GM19397 (cell line): ENCODE results near the gene PSMD3.

Source experiments
- ATAC-seq: cut with Tn5 transposase; IDR thresholded peaks from one replicate; pipeline ENCODE4 v1.9.1; 2021; ENCODE audit warnings: mild to moderate bottlenecking, moderate library complexity; ENCODE audit not compliant: unreplicated experiment

Gene PSMD3

DNA sequence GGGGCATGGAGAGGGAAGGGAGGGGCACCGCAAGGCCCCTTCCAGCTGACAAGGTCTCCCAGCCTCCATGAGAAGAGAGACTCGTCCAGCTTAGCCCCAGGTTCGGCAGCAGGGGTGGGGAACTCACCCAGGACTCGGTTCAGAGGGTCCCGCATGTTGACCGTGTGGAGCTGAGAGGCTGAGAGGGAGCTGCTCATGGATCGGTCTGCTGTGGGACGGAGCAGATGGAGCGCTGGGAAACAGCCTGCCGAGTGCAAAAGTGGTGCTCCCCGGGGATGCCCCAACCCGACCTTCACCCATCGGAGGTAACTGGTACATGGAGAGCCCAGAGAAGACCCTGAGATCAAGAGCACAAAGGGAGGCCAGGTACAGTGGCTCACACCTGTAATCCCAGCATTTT is 39.5 kb downstream of the PSMD3 start:
- ATAC-seq = no peak

DNA sequence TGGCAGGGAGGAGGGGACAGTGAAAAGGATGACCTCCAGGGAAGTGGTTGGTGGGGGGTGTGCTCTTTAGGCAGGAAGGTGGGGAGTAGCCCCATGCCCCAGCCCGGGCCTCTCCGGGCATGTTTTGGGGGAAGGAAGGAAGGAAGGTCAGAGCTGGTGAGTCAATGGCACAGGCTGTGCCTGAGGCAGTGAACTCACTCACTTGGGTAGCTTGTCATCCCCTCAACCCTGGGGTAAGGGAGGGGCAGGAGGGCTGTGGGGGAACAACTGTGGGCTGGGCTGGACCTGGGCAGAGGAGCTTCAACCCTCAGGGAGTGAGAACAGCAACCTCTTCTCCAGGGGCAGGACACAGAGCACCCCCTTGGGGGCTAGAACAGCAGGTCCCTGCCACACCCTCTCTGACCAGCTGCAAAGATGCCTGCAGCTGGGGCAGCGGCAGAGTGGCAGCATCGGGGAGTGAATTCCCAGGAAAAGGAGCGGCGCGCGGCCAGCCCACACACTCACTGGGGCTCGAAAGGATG is 40.9 kb downstream of the PSMD3 start:
- ATAC-seq = no peak

DNA sequence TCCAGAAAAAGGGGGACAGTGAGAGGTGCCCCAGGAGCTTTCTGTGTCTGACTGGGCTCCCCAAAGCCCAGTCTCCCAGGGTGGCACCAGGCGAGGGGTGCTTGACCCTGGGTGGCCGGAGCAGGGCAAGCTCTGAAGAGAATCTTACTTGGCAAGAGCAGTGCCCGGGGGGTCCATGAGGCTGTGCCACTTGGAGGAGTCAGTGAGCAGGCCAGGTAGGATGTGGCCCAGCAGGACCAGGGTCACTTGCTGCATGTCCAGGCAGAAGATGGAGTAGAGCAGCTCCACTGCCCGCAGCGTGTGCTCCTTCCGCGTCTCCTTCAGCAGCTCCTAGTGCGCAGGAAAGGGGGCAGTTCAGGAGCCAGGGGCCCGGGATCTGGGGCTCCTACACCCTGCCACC is 41.9 kb downstream of the PSMD3 start:
- no peak for ATAC-seq

DNA sequence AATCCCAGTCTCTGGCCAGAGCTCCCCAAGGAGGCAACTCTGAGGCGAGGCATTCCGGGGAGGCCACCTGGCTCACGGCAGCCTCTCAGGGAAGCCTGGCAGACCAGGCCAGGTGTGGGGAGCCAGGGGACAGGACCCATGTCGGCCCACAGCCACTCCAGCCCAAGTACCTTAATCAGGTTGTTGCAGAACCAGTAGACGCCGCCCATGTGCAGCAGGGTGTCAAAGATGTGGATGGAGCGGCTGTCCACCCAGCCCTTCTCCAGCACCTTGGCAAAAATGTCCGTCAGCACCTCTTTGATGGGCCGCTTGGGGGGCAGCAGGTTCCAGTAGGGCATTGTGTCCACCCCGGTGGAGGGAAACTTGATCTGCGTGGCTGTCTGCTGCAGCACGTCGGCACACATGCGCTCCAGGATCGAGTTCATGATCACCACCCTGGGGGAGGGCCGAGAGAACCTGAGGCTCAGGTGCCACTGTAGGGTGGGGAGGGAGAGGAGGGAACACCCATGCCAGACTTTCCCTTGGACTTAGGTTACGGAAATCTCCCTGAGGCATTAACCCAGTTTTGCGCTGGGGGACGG is 42.4 kb downstream of the PSMD3 start:
- no peak for ATAC-seq

- no peak for ATAC-seq
Measured at GRCh38 chr17:40023590-40024292, 43.1 kb downstream of the PSMD3 start.

DNA sequence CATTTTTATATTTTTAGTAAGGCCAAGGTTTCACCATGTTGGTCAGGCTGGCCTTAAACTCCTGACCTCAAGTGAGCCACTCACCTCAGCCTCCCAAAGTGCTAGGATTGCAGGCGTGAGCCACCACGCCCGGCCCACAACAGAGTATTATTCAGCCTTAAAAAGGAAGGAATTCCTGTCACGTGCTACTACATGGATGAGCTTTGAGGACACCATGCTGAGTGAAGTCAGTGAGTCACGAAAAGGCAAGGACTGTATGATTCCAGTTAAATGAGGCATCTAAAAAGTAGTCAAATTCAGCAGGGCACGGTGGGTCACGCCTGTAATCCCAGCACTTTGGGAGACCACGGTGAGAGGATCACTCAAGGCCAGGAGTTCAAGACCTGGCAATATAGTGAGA is 44.3 kb downstream of the PSMD3 start:
- no peak for ATAC-seq

DNA sequence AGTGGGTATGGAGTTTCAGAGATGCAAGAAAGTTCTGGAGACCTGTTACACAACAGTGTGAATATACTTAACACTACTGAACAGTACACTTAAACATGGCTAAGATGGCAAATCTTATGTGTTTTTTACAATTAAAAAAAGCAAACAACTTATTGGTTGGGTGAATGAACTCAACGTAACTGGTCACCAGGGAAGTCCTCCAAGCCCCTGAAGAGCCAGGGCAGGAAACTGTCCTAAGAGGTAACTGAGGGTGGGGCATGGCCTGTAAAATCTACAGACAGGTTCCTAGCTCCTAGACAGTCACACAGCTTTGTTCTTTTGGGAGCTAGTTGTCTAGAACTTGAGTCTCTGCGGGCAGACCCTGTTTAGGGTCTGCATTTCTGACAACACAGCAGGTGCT is 45.0 kb downstream of the PSMD3 start:
- ATAC-seq = no peak

DNA sequence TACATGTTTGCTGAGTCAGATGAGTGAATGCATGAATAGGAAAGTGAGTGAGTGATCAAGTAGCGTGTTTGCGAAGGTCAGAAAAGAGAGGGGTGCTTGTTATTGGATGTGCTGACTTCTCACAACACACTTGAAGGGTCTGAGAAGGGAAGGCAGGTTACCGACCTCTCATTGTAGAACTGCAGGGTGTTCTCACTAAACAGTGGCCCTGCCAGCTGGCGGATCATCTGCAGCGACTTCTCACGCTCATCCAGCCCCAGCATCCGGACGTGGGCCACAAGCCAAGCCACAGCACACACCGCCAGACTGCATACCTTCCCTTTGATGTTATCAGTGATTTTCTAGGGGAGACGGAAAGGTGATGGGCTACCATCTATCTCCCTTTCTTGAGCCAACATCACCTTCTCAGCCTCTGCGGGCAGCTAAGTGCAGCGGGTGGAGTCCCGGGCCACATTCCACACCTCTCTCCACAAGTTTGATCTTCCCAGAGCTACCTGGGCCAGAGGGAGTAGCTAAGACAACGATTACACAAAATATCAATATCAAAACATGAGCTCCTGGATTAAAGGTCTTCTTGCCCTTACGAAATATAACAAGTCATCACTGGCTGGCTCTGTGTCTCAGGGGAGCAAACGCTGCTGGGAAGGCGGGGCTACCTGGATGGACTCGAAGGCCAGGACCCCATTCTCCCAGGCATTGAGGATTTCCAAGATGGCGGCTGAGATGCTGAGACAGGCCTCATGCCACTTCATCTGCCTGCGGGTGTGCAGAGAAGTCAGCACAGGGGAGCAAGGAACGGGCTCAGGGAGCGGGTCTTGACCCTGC is 45.6 kb downstream of the PSMD3 start:
- ATAC-seq = no peak

GRCh38 chr17:40026816-40027613 is 46.4 kb downstream of the PSMD3 start:
- ATAC-seq = no peak

DNA sequence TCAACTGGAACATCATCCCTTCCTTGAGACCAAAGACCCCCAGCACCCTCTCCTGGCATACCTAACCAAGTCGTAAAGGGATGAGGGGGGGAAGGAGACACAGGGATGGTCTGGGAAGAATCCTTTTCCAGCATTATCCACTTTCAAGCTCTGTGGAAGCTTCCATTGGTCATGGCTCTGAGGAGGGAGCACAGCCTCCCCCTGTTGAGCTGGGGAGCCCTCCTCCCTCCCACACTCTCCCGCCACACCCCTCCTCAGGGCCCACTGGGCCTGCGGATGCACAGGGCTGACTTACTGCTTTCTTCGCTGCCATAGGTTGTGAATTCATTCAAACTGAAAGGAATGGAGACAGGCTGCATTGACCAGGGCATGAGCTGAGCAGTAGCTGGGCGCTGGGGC is 47.0 kb downstream of the PSMD3 start:
- ATAC-seq = no peak

DNA sequence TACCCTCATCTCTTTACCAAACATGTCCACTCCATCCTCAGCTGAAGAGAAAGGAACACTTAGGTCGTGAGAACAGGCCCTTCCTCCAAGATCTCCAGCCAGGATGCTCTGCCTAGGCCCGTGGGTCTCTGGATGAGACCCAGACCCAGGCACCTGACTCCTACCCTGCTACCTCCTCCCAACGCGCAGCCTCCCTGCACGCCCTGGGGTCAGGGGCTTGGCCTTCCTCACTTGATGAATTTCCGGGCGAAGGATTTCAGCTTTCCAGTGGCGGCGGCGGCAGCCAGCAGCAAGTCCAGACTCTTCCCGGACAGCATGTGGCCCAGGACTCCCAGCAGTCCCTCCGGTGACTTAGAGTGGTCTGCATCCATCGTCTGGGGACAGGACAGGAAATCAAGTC is 48.0 kb downstream of the PSMD3 start:
- no peak for ATAC-seq

GRCh38 chr17:40031706-40032105 is 51.1 kb downstream of the PSMD3 start:
- ATAC-seq = no peak

DNA sequence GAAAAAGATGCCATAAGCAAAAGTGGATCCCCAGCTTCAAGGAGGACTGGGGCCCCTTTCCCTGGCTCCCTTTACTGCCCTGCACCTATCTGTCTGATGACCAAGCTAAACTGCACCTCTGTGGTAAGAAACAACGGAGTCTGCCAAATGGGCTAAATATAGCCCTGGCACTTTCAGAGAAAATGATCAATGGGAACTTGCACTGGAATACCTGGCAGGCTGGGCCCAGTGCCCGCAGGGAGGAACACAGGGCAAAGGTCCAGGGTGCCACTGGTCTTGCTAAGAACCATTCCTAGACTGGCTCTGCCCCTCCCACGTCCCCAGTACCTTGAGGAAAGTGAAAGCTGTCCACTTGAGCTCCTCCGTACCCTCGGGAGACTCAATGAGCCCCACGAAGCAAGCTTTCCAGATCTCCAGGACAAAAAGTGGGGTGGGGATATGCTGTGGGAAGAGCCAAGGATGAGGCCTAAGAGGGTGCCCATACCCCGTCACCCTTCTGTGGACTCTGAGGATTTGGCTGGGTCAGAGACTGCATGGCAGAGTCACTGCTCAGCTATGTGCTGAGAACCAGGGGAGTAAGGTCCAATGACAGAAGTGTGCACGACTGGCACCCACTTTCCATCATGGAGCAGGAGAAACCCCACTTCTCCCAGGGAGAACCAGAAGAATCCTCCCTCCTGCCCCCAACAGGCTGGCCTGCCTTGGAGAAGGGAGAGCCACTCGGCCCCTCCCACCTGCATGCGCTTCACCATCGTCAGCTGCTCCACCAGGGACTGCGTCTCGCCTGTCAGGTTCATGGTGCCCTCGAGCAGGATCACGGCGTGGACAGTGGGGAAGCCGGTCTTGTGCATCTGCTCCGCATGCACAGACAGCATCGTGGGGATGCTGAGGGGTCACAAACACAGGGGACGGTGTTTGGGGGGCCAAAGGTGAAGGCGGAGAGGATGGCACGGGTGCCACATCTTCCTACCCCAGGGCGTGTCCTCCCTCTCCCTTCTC is 52.0 kb downstream of the PSMD3 start:
- ATAC-seq = no peak

GRCh38 chr17:40033339-40033738 is 52.7 kb downstream of the PSMD3 start:
- no peak for ATAC-seq

- no peak for ATAC-seq
Measured at GRCh38 chr17:40034426-40035161, 54.0 kb downstream of the PSMD3 start.

DNA sequence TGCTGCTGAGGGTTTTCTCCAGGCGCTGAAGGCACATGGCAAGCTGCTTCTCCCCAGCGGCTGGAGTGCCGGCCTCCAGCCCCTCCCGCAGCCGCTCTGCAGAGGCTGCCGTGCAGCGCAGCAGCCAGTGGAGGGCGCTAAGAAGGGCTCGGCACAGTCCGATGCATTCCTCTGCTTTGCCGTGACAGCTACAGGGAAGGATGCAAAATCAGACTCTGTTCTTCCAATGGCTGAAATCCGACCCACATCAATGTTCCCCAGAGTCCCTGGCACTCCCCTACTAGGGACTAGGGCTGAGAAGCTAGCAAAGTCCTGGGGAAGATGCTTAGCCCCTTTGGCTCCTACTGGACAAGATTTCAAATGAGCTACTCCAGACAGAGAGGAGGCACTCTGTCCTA is 54.6 kb downstream of the PSMD3 start:
- no peak for ATAC-seq

- ATAC-seq = no peak
Measured at GRCh38 chr17:40038882-40039513, 58.4 kb downstream of the PSMD3 start.

- ATAC-seq = no peak
Measured at GRCh38 chr17:40041196-40041595, 60.6 kb downstream of the PSMD3 start.
